Astrocyte of the cerebellum (primary cell): ENCODE measurements around the gene RLBP1.

Experiments used
- DNase-seq: peaks from one replicate; pipeline ENCODE4 v3.0.0-alpha.2; 2011; ENCODE audit warnings: low read depth
- H3K4me3 ChIP-seq: 2 replicates; pipeline ENCODE4 v1.5.1; 2011; ENCODE audit warnings: mild to moderate bottlenecking, low read depth, low read length, moderate library complexity
- in situ Hi-C: cut with HindIII; loops from 2 replicates; pipeline ENCODE4 v1.10.0; 2017; ENCODE audit warnings: low sequenced_read_pairs
- TF ChIP-seq, protein P1 (sequence below): IDR thresholded peaks from 2 replicates; pipeline ENCODE4 v1.5.1; 2012; ENCODE audit warnings: low read length, low read depth, moderate library complexity, mild to moderate bottlenecking; ENCODE audit errors: missing control alignments

The RLBP1 gene

DNA sequence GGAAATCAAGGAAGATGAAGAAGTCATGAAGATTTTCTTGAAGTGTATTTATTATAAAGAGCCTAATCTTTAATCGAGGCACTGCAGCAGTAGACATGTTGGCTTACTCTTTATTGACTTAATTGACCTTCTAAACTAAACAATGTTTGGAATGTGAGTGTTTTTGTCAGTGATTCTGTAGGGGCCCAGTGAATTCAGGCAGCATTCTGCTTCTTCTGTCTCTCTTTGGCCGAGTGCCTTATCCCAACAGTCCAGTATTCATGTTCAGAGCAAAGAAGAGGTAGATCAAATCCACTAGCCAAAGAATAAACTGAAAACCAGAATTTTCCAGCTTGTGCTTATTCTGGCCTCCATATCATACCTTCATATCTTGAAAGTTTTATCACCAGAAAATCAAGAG lies 55.7 kb downstream of the RLBP1 start:
- no peak overlapping the region for H3K4me3 ChIP-seq
- in situ Hi-C loops, result no loop called here
- DNase-seq, result no peak
- TF ChIP-seq, protein P1, sequence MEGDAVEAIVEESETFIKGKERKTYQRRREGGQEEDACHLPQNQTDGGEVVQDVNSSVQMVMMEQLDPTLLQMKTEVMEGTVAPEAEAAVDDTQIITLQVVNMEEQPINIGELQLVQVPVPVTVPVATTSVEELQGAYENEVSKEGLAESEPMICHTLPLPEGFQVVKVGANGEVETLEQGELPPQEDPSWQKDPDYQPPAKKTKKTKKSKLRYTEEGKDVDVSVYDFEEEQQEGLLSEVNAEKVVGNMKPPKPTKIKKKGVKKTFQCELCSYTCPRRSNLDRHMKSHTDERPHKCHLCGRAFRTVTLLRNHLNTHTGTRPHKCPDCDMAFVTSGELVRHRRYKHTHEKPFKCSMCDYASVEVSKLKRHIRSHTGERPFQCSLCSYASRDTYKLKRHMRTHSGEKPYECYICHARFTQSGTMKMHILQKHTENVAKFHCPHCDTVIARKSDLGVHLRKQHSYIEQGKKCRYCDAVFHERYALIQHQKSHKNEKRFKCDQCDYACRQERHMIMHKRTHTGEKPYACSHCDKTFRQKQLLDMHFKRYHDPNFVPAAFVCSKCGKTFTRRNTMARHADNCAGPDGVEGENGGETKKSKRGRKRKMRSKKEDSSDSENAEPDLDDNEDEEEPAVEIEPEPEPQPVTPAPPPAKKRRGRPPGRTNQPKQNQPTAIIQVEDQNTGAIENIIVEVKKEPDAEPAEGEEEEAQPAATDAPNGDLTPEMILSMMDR, result no peak

DNA sequence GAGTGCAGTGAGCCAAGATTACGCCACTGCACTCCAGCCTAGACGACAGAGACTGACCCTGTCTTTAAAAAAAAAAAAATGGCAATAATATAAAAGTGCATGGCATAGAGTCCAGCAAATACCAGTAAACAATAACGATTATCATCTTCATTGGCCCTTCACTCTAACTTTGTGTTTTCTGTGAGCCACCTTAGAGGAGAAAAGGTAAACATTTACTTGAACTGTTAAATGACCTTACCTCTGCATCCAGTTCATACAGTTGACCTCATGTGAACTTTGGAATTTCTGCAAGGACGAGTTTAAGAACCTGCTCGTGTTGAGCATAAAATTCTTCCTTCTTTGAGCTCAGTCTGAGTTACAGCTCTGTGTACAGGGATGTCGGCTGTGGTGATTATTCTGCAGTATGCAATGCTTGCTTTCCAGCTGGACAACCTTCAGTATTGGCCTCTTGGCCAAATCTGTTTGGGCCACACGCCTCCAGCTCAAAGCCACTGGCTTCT lies 56.6 kb downstream of the RLBP1 start:
- in situ Hi-C loops, result loop anchor here (5.0 kb wide), 1 partner anchor 257 kb away; no protein-coding TSS in a partner anchor

GRCh38 chr15:89163271-89164055 lies 57.9 kb downstream of the RLBP1 start:
- H3K4me3 ChIP-seq, result no peak overlapping the region
- TF ChIP-seq, protein P1, result no peak
- no peak for DNase-seq
- in situ Hi-C loops, result loop anchor here (5.0 kb wide), 1 partner anchor 256 kb away; no protein-coding TSS in a partner anchor

More for the DNA sequence above, 56.6 kb downstream of the RLBP1 start:
- no peak overlapping the region for H3K4me3 ChIP-seq
- TF ChIP-seq, protein P1, result no peak
- no peak for DNase-seq

DNA sequence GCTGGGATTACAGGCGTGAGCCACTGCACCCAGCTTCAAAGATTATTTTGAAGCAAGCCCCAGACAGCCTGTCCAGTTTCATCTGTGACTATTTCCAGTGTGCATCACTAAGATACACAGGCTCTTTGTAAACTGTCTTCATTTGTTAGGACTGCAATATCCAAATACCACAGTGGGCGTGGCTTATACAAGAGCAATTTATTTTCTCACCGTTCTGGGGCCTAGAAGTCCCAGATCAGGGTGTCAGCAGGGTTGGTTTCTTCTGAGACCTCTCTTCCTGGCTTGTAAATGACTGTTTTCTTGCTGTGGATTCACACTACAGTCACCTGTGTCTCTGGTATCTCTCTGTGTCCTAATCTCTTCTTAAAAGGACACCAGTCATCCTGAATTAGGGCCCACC lies 59.7 kb downstream of the RLBP1 start:
- no peak for DNase-seq
- TF ChIP-seq, protein P1, result no peak
- H3K4me3 ChIP-seq, result no peak overlapping the region
- in situ Hi-C loops, result loop anchor here (5.0 kb wide), 1 partner anchor 254 kb away; no protein-coding TSS in a partner anchor
